Heart left ventricle (tissue), 13 donors: ENCODE data around the gene AGGF1.

Experiments
- POLR2A ChIP-seq, 2 donors: fragments of 450-650 bp; IDR thresholded peaks; one replicate each; pipeline ENCODE4 v1.6.1; 2017; ENCODE audit warnings: antibody characterized with exemption in 2 of 2, mild to moderate bottlenecking in 2 of 2, moderate library complexity in 2 of 2
- TF ChIP-seq, protein P1 (sequence below), 12 donors: fragments of 200-600 bp; sonication (generic) in 4 of 12; IDR thresholded peaks; one replicate each; pipeline versions ENCODE4 v1.5.0 to v1.8.0; 2018 to 2022; ENCODE audit warnings: antibody characterized with exemption in 12 of 12, mild to moderate bottlenecking in 5 of 12
- donor health status: ischemic (EF 13 %, LVEDD 7.1; RV severe dilation, severe dysfunction).
- donor health status: DM: no; HTN: yes; CAD: no.
- donor health status: DM: no; HTN: no; CAD: no.
- donor health status: ischemic (EF 25% LVEDD 6.9; RV normal size, moderate dysfunction).
- donor health status: ischemic (EF 25% LVEDD 5.7; RV mildly dilated, moderate dysfunction).
- donor health status: ischemic (EF 35%, LVEDD 5.7; RV mildly dilated, moderate dysfunction).
- donor health status: nonischemic (EF 11% LVEDD 7.7; RV severe dilation, severe dysfunction).
- donor health status: DM: yes; HTN: yes; CAD: no.
- donor health status: PGD.
- donor health status: ischemic (EF 29% LVEDD 5.4; RV normal size, mild dysfunction).
- donor health status: nonischemic (EF 23%, LVEDD 6.1; RV moderate dilation, normal function).

DNA sequence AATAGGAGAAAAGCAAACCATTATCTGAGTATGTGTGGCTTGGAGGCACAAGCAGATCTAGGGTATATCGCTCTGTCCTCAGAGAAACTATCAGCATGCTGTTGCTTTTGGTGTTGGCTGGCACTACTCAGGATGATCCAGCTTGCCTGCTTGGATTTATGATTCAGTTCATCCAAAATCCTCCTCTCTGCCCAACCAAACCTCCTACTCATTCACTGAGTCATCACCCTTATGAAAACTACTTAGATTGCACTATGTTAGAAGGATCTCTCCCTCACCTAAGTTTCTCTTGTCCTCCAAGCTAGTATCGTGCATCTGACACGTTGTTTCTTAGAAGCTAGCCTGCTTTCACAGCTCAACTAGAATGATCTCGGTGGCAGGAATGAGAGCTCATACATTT is 71.1 kb downstream of the AGGF1 start:
- TF ChIP-seq, protein P1, sequence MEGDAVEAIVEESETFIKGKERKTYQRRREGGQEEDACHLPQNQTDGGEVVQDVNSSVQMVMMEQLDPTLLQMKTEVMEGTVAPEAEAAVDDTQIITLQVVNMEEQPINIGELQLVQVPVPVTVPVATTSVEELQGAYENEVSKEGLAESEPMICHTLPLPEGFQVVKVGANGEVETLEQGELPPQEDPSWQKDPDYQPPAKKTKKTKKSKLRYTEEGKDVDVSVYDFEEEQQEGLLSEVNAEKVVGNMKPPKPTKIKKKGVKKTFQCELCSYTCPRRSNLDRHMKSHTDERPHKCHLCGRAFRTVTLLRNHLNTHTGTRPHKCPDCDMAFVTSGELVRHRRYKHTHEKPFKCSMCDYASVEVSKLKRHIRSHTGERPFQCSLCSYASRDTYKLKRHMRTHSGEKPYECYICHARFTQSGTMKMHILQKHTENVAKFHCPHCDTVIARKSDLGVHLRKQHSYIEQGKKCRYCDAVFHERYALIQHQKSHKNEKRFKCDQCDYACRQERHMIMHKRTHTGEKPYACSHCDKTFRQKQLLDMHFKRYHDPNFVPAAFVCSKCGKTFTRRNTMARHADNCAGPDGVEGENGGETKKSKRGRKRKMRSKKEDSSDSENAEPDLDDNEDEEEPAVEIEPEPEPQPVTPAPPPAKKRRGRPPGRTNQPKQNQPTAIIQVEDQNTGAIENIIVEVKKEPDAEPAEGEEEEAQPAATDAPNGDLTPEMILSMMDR (IDR thresholded peaks at IDR 0.05) = no peak
- no peak for TF ChIP-seq POLR2A (IDR thresholded peaks at IDR 0.05)
